Left ventricle myocardium inferior (tissue), 1 donor: ENCODE results near the gene PTPRCAP. TPM values are rescaled to one million over a fixed set of nuclear protein-coding genes. Genes with fewer than 3 reads are reported as not detected.
"Not testable (repeated sequence)": the region's sequence is repeated elsewhere in the genome, so short reads cannot be mapped to it uniquely, and the experiment has no call there.

ENCODE experiments used
- DNase-seq: peaks from one replicate; pipeline ENCODE4 v3.0.0-alpha.2; 2020
- H3K27ac ChIP-seq: fragments of 200-600 bp; replicated peaks from 2 replicates; pipeline ENCODE4 v1.8.0; 2021
- H3K27me3 ChIP-seq: fragments of 200-600 bp; 2 replicates; pipeline ENCODE4 v1.8.0; 2021; ENCODE audit warnings: low read depth
- H3K36me3 ChIP-seq: fragments of 200-600 bp; 2 replicates; pipeline ENCODE4 v1.8.0; 2021
- H3K4me1 ChIP-seq: fragments of 200-600 bp; 2 replicates; pipeline ENCODE4 v1.8.0; 2021
- H3K4me3 ChIP-seq: fragments of 200-600 bp; 2 replicates; pipeline ENCODE4 v1.8.0; 2021; ENCODE audit warnings: mild to moderate bottlenecking, moderate library complexity
- H3K9me3 ChIP-seq: fragments of 200-600 bp; replicated peaks from 2 replicates; pipeline ENCODE4 v1.8.0; 2021
- intact Hi-C: fragments of 100-400 bp; cut with micrococcal nuclease; formaldehyde crosslinking; loops from one replicate; pipeline ENCODE4 v1.11.0; 2022
- total RNA-seq: library from RNA; stranded (reverse); fragmentation: NEBNext Ultra II Directional; extraction: Animal tissue kit (Norgen Biotek cat#: 25700); gene quantifications from one replicate; pipeline ENCODE4 v1.2.1, GENCODE V29; 2021
- TF ChIP-seq, protein P1 (sequence below): fragments of 200-600 bp; IDR thresholded peaks from 2 replicates; pipeline ENCODE4 v1.8.0; 2021; ENCODE audit warnings: antibody characterized with exemption, mild to moderate bottlenecking, borderline replicate concordance
- donor health status: DM: no; HTN: yes; CAD: no; lungs with severe emphysema.

The PTPRCAP gene
- total RNA-seq, 1 donor from 2014 or later, result 0.60 TPM

DNA sequence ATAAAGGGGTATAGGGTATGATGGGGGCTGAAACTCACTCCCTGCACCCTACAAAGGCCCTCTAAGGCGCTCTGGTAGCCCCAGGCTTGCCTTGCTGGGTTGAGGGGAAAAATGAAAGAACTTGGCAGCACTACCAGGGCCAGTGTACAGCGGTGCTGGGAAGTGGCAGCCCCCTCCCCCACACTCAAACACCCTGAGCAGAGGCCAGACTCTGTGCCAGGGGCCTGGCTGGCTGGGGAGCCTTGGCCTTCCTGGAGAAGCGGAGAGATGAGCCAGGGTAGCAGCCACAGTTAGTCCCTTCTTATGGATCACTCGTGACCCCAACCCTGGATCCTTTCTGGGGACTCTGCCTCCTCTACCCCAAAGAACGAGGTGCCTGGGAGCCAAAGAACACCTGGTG lies 28.9 kb upstream of the PTPRCAP start:
- TF ChIP-seq, protein P1, sequence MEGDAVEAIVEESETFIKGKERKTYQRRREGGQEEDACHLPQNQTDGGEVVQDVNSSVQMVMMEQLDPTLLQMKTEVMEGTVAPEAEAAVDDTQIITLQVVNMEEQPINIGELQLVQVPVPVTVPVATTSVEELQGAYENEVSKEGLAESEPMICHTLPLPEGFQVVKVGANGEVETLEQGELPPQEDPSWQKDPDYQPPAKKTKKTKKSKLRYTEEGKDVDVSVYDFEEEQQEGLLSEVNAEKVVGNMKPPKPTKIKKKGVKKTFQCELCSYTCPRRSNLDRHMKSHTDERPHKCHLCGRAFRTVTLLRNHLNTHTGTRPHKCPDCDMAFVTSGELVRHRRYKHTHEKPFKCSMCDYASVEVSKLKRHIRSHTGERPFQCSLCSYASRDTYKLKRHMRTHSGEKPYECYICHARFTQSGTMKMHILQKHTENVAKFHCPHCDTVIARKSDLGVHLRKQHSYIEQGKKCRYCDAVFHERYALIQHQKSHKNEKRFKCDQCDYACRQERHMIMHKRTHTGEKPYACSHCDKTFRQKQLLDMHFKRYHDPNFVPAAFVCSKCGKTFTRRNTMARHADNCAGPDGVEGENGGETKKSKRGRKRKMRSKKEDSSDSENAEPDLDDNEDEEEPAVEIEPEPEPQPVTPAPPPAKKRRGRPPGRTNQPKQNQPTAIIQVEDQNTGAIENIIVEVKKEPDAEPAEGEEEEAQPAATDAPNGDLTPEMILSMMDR, result no peak
- no peak for DNase-seq
- intact Hi-C loops, result no loop called here

DNA sequence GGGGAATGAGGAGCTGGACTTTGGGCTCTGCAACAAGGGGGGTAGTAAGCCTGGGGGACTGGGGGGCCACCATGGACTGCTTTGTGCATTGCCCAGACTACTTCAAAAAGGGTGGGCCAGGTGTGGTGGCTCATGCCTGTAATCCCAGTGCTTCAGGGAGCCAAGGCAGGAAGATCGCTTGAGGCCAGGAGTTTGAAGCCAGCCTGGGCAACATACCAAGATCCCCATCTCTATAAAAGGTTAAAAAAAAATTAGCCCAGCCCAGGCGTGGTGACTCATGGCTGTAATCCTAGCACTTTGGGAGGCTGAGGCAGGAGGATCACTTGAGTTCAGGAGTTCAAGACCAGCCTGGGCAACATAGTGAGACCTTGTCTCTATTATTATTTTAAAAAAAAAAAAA lies 28.0 kb upstream of the PTPRCAP start:
- Histone ChIP-seq H3K4me3 (peak overlapping the region; percentile 75), H3K4me1 (peaks cover 51% of the 10 kb centered on the region), H3K27ac (peak overlapping the region; percentile 95)
- H3K9me3 ChIP-seq, DNase-seq, H3K36me3 ChIP-seq, intact Hi-C loops, H3K27me3 ChIP-seq: not testable (repeated sequence)

More for the DNA sequence above, 28.9 kb upstream of the PTPRCAP start:
- Histone ChIP-seq H3K4me3 (no peak overlapping the region), H3K27ac (peak overlapping the region; percentile 1), H3K9me3 (no peaks in the 10 kb centered on the region), H3K27me3 (no peaks in the 10 kb centered on the region), H3K4me1 (peaks cover 51% of the 10 kb centered on the region), H3K36me3 (no peaks in the 10 kb centered on the region)

DNA sequence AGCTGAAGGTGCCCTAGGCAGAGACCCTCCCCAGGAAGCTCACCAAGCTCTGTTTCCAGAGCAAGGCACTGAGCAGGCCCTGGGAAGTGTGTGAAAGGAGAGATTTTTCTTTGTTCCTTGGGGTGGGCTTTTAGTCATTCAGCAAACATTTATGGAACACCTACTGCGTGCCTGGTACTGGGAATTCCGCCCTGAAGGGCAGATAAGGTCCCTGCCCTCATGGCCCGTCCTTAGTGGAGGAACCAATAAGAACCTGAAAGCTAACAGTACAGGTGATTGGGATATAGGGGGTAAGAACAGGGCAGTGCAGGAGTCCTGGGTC lies 27.7 kb upstream of the PTPRCAP start:
- Histone ChIP-seq H3K9me3 (no peaks in the 10 kb centered on the region), H3K27ac (peak overlapping the region; percentile 95), H3K4me3 (peak overlapping the region; percentile 75), H3K27me3 (no peaks in the 10 kb centered on the region), H3K36me3 (no peaks in the 10 kb centered on the region), H3K4me1 (peaks cover 51% of the 10 kb centered on the region)
- no peak for DNase-seq
- intact Hi-C loops, result no loop called here
- TF ChIP-seq, protein P1, result no peak

DNA sequence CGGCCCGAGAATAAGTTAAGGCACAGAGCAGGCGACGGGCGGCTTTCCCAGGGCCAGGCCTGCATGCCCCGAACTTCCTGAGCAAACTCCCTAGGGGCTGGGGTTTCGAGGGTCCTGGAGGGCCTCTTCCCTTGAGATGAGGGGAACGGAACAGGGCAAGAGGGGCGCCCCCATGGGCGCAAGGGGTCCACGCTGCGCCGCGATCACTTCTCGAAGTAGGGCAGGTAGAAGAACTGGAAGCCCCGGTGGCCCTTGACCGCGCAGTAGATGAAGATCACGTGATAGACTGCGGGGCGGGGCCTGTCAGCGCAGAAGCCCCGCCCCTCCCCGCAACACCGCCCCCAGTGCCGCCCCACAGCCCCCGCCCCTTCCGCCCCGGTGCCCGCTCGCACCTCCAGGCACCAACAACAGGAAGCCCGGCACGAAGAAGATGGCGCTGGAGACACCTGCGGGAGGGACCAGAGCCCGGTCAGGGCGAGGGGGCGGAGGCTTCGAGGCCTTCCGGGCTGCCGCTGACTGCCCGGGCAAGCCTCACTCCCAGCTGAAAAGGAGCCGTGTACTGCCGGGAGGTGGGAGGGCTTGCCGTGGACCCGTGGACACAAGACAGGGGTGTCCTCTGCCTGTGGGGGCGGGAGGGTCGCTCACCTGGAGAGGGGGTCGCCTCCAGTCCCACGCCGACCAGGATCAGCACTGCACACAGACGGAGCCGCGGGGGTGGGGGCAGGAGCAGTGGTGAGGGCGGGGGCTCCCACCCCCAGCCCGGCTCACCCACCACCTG lies 27.1 kb upstream of the PTPRCAP start:
- Histone ChIP-seq H3K36me3 (no peaks in the 10 kb centered on the region), H3K4me3 (peak overlapping the region; percentile 75), H3K4me1 (peaks cover 47% of the 10 kb centered on the region), H3K27me3 (no peaks in the 10 kb centered on the region), H3K9me3 (no peaks in the 10 kb centered on the region), H3K27ac (peak overlapping the region; percentile 95)
- intact Hi-C loops, result no loop called here
- TF ChIP-seq, protein P1, result no peak
- DNase-seq, result peak; percentile 87

DNA sequence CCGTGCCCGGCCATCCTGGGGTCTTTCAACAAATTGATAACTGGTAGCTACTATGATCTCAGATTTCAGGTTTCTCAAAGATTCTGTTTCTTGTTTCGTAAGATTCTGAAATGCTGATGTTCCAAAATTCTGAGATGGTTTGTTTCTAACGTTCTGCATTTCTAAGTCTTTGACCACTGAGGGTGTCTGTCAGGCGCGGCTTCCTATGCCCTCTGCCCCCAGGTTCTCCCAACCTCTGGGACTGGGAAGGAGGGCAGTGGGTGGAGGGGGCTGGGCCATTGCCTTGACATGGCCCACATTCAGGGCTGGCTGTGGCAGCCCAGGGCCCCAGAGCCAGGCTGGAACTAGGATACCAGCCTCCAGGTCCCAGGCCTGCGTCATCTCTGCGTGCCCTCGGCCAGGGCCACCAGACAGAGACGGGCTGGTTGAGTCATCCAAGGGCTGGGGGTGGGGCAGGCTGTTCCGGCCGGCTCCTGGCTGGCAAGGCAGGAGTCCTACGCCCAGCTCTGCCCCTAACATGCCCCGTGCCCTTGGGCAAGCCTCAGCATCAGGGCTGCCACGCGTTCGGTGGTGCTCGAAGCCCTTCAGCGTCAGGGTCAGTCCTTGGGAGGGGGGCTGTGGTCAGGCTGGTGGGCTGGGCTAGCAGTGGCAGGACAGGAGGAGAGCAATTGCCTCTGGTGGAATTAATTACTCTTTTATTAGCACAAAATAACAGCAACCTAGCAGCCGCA lies 26.4 kb upstream of the PTPRCAP start:
- DNase-seq, result peak; percentile 45
- Histone ChIP-seq H3K27ac (peak overlapping the region; percentile 95), H3K27me3 (no peaks in the 10 kb centered on the region), H3K4me1 (peaks cover 42% of the 10 kb centered on the region), H3K36me3 (no peaks in the 10 kb centered on the region), H3K4me3 (peak overlapping the region; percentile 75), H3K9me3 (no peaks in the 10 kb centered on the region)
- TF ChIP-seq, protein P1, result no peak
- intact Hi-C loops, result no loop called here

DNA sequence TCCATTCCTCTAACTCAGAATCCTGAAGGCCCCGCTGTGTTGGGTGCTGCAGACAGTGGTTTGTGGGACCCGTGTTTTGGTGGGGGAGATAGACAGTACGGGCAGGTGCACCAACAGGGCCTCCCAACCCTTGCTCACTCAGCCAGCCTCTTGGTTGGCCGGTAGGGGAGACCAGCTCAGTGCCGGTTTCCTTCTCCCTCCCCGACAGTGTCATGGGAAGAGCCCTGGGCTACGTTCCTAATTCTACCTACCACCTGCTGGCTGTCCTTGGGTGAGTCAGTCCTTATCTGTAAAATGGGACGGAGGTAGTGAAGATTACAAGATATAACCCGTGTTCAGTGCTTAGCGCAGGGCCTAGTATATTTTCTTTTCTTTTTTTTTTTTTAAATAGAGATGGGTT lies 25.7 kb upstream of the PTPRCAP start:
- TF ChIP-seq, protein P1, result no peak
- Histone ChIP-seq H3K4me3 (no peak overlapping the region), H3K27me3 (no peaks in the 10 kb centered on the region), H3K36me3 (no peaks in the 10 kb centered on the region), H3K27ac (no peak overlapping the region), H3K9me3 (no peaks in the 10 kb centered on the region), H3K4me1 (peaks cover 35% of the 10 kb centered on the region)
- intact Hi-C loops, result no loop called here
- no peak for DNase-seq
